Hematopoietic multipotent progenitor cell treated with erythropoietin and hydrocortisone succinate and interleukin-3 and kit ligand, for 6 days (in vitro differentiated cells): ENCODE data around the gene ANXA11.
"Not testable (repeated sequence)": the region's sequence is repeated elsewhere in the genome, so short reads cannot be mapped to it uniquely, and the experiment has no call there.

Experiments
- DNase-seq: peaks from one replicate; pipeline ENCODE4 v3.0.0-alpha.2; 2015

Gene ANXA11

GRCh38 chr10:80164596-80164995 is 40.7 kb downstream of the ANXA11 start:
- no peak for DNase-seq

- DNase-seq: peak; percentile 22
These were observed 41.5 kb downstream of the ANXA11 start for GRCh38 chr10:80163741-80164341.

- peak; percentile 72 for DNase-seq
These were observed 43.8 kb downstream of the ANXA11 start for GRCh38 chr10:80161321-80162083.

GRCh38 chr10:80160361-80161320 is 44.7 kb downstream of the ANXA11 start:
- DNase-seq: no peak

- no peak for DNase-seq
These were observed 46.0 kb downstream of the ANXA11 start for GRCh38 chr10:80159166-80159873.

GRCh38 chr10:80158598-80159127 is 46.7 kb downstream of the ANXA11 start:
- DNase-seq: peak; percentile 41

GRCh38 chr10:80158126-80158525 is 47.2 kb downstream of the ANXA11 start:
- no peak for DNase-seq

- DNase-seq: no peak
These were observed 47.8 kb downstream of the ANXA11 start for GRCh38 chr10:80157561-80157960.

GRCh38 chr10:80156216-80156615 is 49.1 kb downstream of the ANXA11 start:
- DNase-seq: no peak

- no peak for DNase-seq
These were observed 49.6 kb downstream of the ANXA11 start for GRCh38 chr10:80155696-80156215.

GRCh38 chr10:80154978-80155695 is 50.2 kb downstream of the ANXA11 start:
- no peak for DNase-seq

GRCh38 chr10:80154626-80154977 is 50.7 kb downstream of the ANXA11 start:
- DNase-seq: no peak

- no peak for DNase-seq
These were observed 51.9 kb downstream of the ANXA11 start for GRCh38 chr10:80153460-80153859.

- no peak for DNase-seq
These were observed 52.5 kb downstream of the ANXA11 start for GRCh38 chr10:80152820-80153219.

- DNase-seq: no peak
These were observed 55.2 kb downstream of the ANXA11 start for GRCh38 chr10:80150172-80150571.

GRCh38 chr10:80149123-80149522 is 56.2 kb downstream of the ANXA11 start:
- DNase-seq: no peak

GRCh38 chr10:80148166-80148805 is 57.1 kb downstream of the ANXA11 start:
- no peak for DNase-seq

- no peak for DNase-seq
These were observed 58.4 kb downstream of the ANXA11 start for GRCh38 chr10:80146918-80147317.

- not testable (repeated sequence) for DNase-seq
These were observed 59.7 kb downstream of the ANXA11 start for GRCh38 chr10:80145406-80146308.

GRCh38 chr10:80144696-80145131 is 60.6 kb downstream of the ANXA11 start:
- DNase-seq: peak; percentile 14
